HG03457 (cell line): Measurements from ENCODE around the gene HMGN4.
A peak's percentile ranks its signal among the peaks of the same experiment; 100 is the strongest.

Source experiments
- ATAC-seq: cut with Tn5 transposase; IDR thresholded peaks from one replicate; pipeline ENCODE4 v1.9.1; 2021; ENCODE audit warnings: moderate number of reproducible peaks; ENCODE audit not compliant: unreplicated experiment

HMGN4 gene

DNA sequence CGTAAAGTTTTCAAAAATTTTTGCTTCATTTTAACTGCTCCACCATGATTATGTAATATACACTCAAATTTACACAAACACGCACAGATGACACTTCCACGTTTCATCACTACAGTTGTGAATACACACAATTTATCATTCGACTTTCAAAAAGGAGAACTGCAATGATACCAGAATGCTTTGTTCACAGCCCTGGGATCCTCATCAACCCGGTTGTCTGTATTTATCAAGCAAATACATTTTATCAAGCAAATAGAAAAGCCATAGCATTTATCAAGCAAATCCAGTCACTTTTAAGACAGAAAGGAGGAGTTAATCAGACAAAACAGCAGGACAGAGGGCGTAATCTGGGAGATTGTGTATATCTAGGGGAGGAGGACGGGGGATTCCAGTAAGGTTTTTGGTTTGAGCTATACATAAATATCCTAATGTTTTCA, 38.3 kb downstream of the HMGN4 start:
- no peak for ATAC-seq

GRCh38 chr6:26576929-26577719, 39.0 kb downstream of the HMGN4 start:
- ATAC-seq: no peak

- ATAC-seq: no peak
Observed at GRCh38 chr6:26577720-26578072, 39.5 kb downstream of the HMGN4 start.

GRCh38 chr6:26578279-26578678, 40.1 kb downstream of the HMGN4 start:
- ATAC-seq: no peak

GRCh38 chr6:26578741-26579140, 40.6 kb downstream of the HMGN4 start:
- ATAC-seq: no peak

DNA sequence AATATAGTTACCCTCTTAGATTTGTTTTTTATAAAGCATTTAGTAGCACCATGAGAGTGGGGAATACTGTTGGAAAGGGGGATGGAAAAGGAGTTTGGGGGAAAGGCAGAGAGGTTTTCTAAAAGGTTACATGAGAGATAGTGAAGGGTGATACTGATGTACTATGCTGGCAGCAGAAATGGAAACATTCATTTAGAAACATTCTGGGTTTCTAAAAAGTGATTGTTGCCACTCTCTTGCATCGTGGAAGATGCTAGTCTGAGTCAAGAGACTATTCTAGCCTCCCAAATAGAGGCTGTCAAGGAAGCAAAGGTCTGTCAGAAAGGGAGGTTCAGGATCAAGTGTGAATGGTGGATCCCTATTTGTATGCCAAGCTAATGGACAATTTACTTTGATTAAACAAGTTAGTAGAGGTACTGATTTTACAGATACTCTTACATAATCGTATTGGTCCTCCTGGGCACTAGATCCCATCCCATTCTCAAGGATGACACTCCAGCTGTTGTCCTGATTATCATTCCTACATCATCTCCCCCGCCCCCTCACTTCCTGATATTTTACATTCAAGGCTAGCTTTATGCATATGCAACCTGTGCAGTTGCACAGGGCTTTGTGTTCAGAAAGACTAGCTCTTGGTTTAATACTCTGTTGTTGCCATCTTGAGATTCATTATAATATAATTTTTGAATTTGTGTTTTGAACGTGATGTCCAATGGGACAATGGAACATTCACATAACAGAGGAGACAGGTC, 43.2 kb downstream of the HMGN4 start:
- no peak for ATAC-seq

GRCh38 chr6:26588965-26589364, 50.8 kb downstream of the HMGN4 start:
- no peak for ATAC-seq

DNA sequence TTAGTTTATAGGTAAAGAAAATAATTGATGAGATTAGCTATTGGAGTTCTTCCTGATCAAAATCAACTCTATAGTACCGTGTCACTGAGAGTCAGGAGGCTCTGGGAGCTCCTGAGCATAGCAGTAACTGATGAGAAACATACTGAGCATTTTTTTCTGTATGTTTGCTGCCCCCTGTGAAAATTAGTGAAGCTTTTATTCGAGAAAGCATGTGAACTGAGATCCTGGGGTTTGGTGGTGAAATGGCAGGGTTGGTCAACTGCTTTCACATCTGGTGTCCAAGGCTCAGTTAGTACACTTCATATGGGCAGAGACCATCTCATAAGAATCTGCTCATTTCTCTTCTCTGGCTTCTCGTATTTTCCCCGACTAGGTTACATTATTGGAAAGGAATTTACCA, 54.5 kb downstream of the HMGN4 start:
- no peak for ATAC-seq

DNA sequence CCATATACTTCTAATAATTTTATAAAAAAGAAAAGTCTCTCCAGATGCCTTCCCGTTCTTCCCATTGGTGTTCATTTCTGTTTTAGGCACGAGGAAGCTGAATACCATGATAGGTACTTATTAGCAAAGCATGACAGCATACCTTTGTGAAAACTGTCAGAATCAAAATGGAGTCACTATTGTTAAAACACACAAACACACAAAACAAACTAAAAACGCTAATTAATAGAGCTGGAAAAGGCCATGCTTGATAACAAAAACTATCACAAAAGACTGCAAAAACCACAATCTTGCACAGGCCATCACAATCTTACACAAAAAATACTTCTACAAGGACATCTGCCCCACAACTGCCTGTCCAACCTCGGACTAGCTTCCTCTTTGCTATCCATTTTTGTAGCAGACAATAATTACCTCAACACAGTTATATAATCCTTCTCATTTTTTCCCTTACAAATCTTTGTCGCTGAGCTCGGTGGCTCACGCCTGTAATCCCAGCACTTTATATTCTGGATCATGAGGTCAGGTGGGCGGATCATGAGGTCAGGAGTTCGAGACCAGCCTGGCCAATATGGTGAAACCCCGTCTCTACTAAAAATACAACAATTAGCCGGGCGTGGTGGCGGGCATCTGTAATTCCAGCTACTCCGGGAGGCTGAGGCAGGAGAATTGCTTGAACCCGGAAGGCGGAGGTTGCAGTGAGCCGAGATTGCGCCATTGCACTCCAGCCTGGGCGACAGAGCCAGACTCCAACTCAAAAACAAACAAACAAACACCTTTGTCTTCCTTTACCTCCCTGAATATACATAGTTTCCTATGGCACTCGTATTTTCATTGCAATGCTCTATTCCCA, 55.3 kb downstream of the HMGN4 start:
- ATAC-seq: no peak

DNA sequence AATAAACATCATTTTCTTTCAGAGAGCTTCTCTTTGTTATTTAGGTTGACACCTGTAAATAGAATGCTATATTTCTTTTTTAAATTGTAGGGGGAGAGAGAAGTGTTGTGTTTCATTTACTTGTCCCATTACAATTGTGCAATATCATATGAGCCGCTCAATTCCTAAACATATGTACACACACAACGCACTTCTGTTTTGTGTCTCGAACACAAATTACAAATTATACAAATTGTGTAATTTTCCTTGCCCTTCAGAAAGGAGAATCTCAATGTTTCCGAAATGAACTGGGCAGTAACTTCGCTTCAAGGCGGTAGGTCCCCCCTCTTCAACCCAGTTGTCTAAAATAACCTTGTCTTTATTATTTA, 55.9 kb downstream of the HMGN4 start:
- ATAC-seq: no peak

GRCh38 chr6:26594730-26595632, 56.8 kb downstream of the HMGN4 start:
- ATAC-seq: no peak

GRCh38 chr6:26595669-26596269, 57.6 kb downstream of the HMGN4 start:
- ATAC-seq: peak; percentile 36
